IPS-18c (cell line): ENCODE data around the gene MAZ.

ENCODE experiments used
- H3K4me3 ChIP-seq: 2 replicates; pipeline ENCODE4 v1.7.0; 2013; ENCODE audit warnings: low read depth, mild to moderate bottlenecking, low read length, moderate library complexity; ENCODE audit not compliant: insufficient read depth
- H3K9me3 ChIP-seq: one replicate; pipeline ENCODE4 v1.6.1; 2013; ENCODE audit warnings: mild to moderate bottlenecking, low read length, moderate library complexity; ENCODE audit not compliant: control insufficient read depth, insufficient read depth

The MAZ gene

GRCh38 chr16:29834079-29834478 is 27.8 kb downstream of the MAZ start:
- H3K9me3 ChIP-seq: no peaks in the 10 kb centered on the region
- no peak overlapping the region for H3K4me3 ChIP-seq

GRCh38 chr16:29835926-29836325 is 29.6 kb downstream of the MAZ start:
- H3K4me3 ChIP-seq: no peak overlapping the region
- no peaks in the 10 kb centered on the region for H3K9me3 ChIP-seq

- Histone ChIP-seq H3K9me3 (no peaks in the 10 kb centered on the region), H3K4me3 (no peak overlapping the region)
Measured at GRCh38 chr16:29836623-29837022, 30.3 kb downstream of the MAZ start.

GRCh38 chr16:29837841-29838240 is 31.5 kb downstream of the MAZ start:
- no peaks in the 10 kb centered on the region for H3K9me3 ChIP-seq
- no peak overlapping the region for H3K4me3 ChIP-seq

- H3K9me3 ChIP-seq: peaks cover 2% of the 10 kb centered on the region
Measured at GRCh38 chr16:29839822-29840221, 33.5 kb downstream of the MAZ start.

GRCh38 chr16:29840240-29840639 is 33.9 kb downstream of the MAZ start:
- Histone ChIP-seq H3K9me3 (peaks cover 2% of the 10 kb centered on the region), H3K4me3 (no peak overlapping the region)

More at GRCh38 chr16:29839822-29840221, 33.5 kb downstream of the MAZ start:
- no peak overlapping the region for H3K4me3 ChIP-seq

GRCh38 chr16:29841631-29842030 is 35.3 kb downstream of the MAZ start:
- H3K9me3 ChIP-seq: peaks cover 2% of the 10 kb centered on the region
- no peak overlapping the region for H3K4me3 ChIP-seq

- Histone ChIP-seq H3K4me3 (no peak overlapping the region), H3K9me3 (peaks cover 2% of the 10 kb centered on the region)
Measured at GRCh38 chr16:29842732-29843346, 36.5 kb downstream of the MAZ start.

- H3K4me3 ChIP-seq: no peak overlapping the region
- H3K9me3 ChIP-seq: peaks cover 2% of the 10 kb centered on the region
Measured at GRCh38 chr16:29843931-29844330, 37.6 kb downstream of the MAZ start.

GRCh38 chr16:29844575-29845331 is 38.4 kb downstream of the MAZ start:
- Histone ChIP-seq H3K4me3 (no peak overlapping the region), H3K9me3 (peaks cover 2% of the 10 kb centered on the region)

GRCh38 chr16:29845656-29846055 is 39.3 kb downstream of the MAZ start:
- no peak overlapping the region for H3K4me3 ChIP-seq

GRCh38 chr16:29848420-29849297 is 42.3 kb downstream of the MAZ start:
- no peak overlapping the region for H3K4me3 ChIP-seq
- peaks cover 2% of the 10 kb centered on the region for H3K9me3 ChIP-seq

More at GRCh38 chr16:29845656-29846055, 39.3 kb downstream of the MAZ start:
- peaks cover 2% of the 10 kb centered on the region for H3K9me3 ChIP-seq

- H3K9me3 ChIP-seq: peaks cover 2% of the 10 kb centered on the region
- H3K4me3 ChIP-seq: no peak overlapping the region
Measured at GRCh38 chr16:29849505-29849904, 43.2 kb downstream of the MAZ start.

- no peaks in the 10 kb centered on the region for H3K9me3 ChIP-seq
- no peak overlapping the region for H3K4me3 ChIP-seq
Measured at GRCh38 chr16:29850998-29851397, 44.7 kb downstream of the MAZ start.

GRCh38 chr16:29852654-29853053 is 46.3 kb downstream of the MAZ start:
- no peak overlapping the region for H3K4me3 ChIP-seq
- H3K9me3 ChIP-seq: no peaks in the 10 kb centered on the region

GRCh38 chr16:29854520-29855100 is 48.3 kb downstream of the MAZ start:
- no peak overlapping the region for H3K4me3 ChIP-seq
- H3K9me3 ChIP-seq: no peaks in the 10 kb centered on the region

GRCh38 chr16:29857133-29857760 is 50.9 kb downstream of the MAZ start:
- no peaks in the 10 kb centered on the region for H3K9me3 ChIP-seq
- H3K4me3 ChIP-seq: no peak overlapping the region
